GM21447 (cell line): ENCODE data around the gene EYS.

Experiments used
- ATAC-seq: cut with Tn5 transposase; IDR thresholded peaks from one replicate; pipeline ENCODE4 v1.9.1; 2021; ENCODE audit not compliant: unreplicated experiment

EYS gene

GRCh38 chr6:63713332-63713731 is 1993.7 kb downstream of the EYS start:
- ATAC-seq = no peak

DNA sequence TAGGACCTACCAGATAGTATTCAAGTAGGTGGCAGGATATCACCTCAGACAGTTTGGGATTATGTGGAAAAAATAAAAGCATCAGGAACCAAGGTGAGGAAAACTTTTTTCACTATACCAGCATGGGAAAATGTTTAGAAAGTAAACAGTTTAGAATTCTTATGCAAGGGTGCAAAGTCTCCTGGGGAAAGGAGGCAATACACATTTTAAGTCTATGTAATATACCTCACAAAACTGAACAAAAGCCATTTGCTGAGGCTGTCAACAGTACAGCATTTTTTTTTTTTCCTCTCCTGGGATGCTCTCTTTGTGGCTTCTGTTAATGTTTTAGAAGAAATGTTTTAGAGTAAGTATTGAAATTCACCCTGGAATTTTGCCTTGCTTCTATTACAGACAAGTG is 1997.9 kb downstream of the EYS start:
- ATAC-seq = no peak

- no peak for ATAC-seq
These were observed 1998.4 kb downstream of the EYS start for GRCh38 chr6:63708631-63709030.

DNA sequence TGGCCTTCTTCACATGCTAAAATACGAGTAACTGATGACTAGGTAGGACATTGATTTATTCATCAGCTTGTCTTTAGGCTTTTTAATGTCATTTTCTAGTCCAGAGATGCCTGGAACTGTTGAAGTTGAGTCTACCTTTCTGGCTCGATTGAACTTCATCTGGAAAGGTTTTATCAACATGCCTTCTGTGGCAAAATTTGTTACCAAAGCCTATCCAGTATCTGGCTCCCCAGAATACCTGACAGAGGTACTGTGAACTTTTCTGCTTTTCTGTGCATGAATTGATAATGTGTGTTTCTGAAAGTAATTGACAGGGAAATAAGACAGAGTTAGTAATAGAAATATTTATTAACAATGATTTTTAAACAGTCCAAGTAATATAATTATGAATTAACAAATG is 2000.4 kb downstream of the EYS start:
- no peak for ATAC-seq

GRCh38 chr6:63705707-63706106 is 2001.3 kb downstream of the EYS start:
- no peak for ATAC-seq

- ATAC-seq = no peak
These were observed 2016.8 kb downstream of the EYS start for GRCh38 chr6:63690221-63690620.

DNA sequence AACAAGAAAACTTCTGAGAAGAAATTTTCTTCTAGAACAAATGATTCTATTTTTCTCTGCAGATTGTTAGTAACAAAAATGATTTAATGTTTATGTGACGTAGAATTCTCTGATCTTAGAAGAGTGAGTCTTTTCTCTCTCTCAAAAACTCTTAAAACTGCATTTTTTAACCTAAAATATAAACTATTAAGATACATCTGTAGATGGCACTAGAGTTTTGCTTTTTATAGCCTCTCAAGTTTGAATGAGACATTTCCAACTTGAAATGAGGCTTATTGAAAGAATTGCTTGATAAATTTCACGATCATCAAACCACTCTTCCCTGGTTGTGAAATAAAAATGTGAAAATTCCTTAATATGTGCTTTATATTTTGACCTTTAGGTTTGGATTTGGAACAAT is 2017.6 kb downstream of the EYS start:
- ATAC-seq = no peak

DNA sequence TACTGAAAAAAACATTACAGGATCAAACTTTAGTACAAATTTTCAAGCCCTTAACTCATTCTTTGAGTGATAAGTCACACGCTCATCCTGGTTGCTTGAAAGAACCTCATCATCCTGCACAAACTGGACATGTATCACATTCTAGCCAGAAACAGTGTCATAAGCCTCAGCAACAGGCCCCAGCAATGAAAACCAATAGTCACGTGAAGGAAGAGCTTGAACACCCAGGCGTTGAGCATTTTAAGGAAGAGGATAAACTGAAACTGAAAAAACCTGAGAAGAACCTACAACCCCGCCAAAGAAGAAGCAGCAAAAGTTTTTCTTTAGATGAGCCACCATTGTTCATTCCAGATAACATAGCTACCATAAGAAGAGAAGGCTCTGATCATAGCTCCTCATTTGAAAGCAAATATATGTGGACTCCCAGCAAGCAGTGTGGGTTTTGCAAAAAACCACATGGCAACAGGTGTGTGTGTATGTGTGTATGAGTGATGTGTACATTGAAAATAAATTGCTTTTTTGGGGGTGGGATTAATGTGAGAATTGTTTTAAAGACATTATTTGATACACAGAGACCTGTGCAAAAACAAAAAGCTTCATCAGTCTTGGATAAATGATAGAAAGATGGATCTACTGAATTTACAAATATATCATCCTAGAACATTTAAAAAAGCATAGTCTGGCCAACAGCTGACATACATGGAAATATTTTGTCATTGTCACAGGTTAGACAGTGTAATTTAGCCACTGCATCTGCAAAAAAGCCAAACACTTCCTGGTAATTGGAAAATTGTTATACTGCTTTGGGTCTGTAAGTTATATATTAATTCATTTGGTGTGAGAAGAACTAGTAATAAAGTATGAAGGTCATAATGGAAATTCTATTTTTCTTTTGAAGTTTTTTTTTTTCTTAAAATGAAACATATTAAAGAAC is 2021.3 kb downstream of the EYS start:
- ATAC-seq = peak; percentile 91

- ATAC-seq = no peak
These were observed 2023.9 kb downstream of the EYS start for GRCh38 chr6:63683071-63683603.

GRCh38 chr6:63677282-63677681 is 2029.7 kb downstream of the EYS start:
- ATAC-seq = no peak

GRCh38 chr6:63676412-63677114 is 2030.5 kb downstream of the EYS start:
- no peak for ATAC-seq

DNA sequence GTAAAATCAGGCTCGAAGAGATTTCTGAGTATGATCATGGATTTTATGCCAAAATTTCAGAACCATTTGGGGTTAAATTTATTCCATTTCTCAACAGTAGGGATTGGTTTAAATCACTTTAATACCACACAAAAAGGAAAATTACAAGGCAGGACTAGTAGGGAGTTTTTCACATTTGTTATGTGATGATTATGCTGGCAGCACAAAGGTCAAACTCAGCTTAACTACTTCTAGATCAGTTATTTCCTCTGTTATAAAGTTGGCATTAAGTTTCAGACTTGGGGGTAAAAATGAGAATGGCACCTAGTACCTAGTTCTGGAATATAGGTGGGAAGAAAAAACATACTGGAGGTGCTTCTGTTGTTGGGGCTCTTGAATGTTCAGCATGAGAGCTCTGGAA is 2031.9 kb downstream of the EYS start:
- ATAC-seq = no peak

- no peak for ATAC-seq
These were observed 2032.4 kb downstream of the EYS start for GRCh38 chr6:63674635-63675034.

- ATAC-seq = no peak
These were observed 2033.3 kb downstream of the EYS start for GRCh38 chr6:63673692-63674091.

- ATAC-seq = no peak
These were observed 2034.4 kb downstream of the EYS start for GRCh38 chr6:63672582-63673129.

DNA sequence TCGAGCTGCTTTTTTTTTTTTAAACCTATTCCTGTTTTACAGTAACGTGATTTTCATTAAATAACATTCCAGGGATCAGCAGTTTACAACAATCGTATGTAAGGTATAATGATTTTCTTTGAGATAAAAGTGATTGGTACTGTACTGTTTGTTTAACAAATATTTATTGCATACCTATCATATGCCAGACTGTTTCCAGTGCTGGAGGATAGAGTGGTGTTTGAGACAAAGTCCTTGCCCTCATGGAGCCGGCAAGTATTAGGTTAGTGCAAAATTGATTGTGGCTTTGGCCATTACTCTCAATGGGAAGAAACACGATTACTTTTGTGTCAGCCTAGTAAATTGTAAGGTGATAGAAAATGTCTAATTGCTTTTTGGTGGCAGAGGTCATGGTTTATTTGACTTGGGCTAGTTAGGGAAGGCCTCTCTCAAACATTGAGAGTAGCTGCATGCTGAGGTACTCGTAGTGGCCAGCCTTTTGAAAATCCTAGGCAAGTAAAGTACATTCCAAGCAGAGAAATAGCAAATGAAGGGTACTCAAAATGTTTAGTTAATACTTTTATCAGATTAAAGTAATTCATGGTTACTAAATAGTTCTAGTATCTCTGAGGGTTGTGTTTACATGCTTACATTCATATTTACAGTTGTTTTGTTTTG is 2035.8 kb downstream of the EYS start:
- ATAC-seq = no peak
